ENCODE measurements around the gene FAM53C.
"Not testable (repeated sequence)": the region's sequence is repeated elsewhere in the genome, so short reads cannot be mapped to it uniquely, and the experiment has no call there.

Gene FAM53C

DNA sequence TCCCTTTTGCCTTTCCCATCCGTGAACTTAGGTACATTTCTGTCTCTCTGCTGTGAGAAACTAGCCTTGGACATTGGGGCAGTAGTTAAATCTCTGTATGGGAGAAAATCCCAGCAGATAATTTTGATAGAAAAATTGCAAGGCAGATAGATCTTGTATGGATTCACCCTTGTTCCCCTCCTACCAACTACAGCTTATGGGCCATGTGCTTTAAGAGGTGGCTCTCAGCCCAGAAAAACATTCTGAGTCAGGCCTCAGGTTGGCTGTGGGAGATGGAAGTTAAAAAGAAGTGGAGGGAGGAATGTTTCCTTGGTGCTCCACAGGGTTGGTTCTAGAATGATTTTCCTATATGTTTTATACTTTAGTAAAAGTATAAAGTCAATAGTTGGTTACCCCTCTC, 13.0 kb downstream of the FAM53C start:
- no peak for DNase-seq

DNA sequence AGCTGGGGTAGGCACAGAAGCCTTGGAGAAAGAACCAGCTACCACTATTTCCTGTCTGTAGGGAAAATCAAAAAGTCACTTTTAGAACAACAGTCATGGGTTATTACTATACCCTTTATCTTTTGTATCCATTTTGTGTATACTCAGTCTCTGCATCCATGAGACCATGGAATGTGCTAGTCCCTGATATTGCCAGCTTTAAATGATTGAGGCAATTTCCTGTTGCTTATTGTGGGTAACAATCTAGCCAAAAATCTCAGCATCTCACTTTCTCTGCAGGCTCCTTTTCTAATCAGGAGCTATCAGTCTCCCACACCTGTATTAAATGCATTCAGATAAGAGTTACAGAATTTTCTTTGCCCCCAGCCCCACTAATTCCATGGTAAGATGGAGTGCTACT, 13.5 kb downstream of the FAM53C start:
- no peak for DNase-seq

DNA sequence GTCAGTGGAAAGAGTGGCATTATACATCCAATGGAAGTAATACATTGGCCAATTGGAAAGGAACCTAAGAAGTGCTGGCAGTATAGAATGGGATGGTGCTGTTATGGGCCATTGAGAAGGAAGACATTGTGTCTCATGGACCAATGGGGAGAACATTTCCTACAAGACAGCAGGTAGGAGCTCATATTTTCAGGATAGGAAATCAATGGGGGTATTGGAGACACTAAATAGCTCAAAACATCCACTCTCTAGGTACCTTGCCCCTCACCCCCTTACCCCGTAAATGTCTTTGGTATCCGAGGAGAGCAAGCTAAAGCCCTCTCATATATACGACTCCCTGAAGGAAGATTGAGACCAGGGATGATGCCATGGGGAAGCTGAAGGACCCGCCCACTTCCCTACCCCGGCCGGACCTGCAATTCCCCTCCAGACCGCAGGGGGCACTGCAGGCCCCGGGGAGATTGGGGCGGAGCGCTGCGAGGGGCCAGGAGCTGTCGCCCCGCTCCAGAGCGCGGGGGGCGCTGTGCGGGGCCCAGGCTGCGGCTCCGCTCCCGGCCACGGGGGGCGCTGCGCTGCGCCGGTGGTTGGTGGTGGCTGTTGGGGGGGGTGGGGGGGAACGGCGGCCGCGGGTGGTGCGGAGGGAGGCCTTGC, 14.1 kb downstream of the FAM53C start, which contains the start of gene KDM3B:
TSS of gene KDM3B (plus strand) at position 615 of the 651 bp plus-strand sequence. CDS start 111 bp downstream, outside the sequence.
- DNase-seq, result peak in 9 of 14 donors; percentile 46 to 88 (median 62)

DNA sequence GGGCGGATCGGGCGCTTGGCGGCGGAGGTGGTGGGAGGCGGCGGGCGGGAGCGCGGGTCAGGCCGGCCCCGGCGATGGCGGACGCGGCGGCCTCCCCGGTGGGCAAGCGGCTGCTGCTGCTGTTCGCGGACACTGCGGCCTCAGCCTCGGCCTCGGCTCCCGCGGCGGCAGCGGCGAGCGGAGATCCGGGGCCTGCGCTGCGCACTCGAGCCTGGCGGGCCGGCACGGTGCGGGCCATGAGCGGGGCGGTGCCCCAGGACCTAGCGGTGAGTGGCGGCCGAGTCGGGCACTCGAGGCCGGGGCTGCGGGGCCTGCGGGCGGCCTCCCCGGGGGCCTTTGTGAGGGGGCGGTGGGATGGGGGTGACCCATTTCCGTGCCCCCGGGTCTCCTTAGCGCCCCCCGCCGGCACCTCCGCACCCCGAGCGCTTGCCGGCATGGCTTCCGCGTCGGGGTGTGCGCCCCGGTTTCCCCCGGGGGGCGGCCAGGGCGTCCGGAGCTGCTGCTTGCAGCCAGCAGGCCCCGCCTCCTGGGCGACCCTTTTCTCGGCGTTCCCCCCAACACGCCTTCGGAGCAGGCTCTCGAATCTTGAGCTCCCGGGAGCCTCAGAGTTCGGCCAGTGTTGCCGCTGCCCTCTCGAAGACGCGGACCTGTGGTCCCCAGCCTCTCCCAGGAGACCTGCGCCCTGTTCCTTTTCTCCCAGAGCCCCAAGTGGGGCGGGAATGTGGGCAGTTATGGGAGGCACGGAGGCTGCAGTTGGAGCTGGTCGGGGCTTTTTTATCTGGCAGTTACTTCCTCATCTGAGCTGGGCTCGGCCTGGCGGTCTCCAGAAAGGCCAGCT, 14.9 kb downstream of the FAM53C start:
- DNase-seq, result peak in 12 of 14 donors; percentile 42 to 87 (median 70)

DNA sequence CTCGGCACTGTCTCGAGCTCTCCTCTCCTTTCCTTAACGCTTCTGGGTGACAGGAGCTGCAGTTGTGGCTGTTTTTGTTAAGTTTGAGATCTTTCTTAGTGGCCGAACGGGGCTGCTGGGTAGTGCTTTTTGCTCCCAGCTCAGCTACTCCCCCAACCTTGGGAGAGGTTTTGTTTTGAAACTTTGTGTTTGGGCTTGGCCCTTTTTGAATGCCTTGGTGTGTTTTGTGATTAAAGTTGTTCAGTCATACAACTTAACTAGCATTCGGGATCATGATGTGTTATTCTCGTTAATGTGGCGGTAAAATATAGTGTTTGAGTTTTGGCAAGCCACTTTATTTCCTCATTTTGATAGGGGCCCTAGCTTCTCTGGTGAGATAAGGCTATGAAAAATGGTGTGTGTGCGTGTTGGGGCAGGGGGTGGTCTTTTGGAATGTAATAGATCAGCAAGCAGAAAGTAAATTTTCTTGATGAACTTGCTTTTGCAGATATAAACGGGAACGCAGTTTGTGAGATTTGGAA, 15.6 kb downstream of the FAM53C start:
- DNase-seq, result peak in 1 of 14 donors; percentile 68

DNA sequence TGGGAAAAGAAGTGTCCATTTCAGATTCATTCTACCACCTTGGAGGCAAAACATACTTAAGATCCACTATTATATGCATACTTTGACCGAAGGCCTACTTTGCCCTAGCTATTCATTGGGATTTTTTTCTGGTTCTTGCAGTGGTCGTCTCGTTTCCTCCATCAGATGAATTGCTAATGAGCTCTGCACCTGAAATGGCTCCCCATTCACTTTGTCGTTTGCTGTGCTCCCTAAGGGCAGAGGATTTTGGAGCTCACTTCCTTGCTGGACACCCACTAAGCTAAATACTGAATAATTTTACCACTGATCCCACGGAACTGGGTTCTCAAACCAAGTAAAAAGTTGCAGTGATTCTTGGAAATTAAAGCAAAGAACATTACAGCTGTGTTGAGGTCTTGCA, 16.3 kb downstream of the FAM53C start:
- no peak for DNase-seq

DNA sequence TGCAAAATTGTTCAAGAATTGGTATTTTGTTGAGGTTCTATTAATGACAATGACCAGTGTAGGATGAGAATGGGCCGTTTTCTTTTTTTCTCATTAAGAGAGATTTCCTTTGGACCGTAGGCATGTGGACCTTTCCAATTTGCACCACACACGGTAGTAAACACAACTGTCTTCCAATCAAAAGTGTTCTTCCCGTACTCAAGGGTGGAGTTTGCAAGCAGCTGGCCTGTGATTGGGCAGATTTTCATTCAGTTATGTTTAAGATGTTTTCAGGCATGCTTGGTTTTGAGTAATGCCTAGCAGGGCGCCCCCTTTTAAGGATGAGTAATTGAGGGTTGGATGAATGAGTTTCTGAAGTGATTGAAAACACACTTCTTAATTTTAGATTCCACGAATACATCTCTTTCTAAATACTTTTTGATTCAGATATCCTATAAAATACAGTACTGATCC, 16.9 kb downstream of the FAM53C start:
- peak in 3 of 14 donors; percentile 9 to 66 (median 9) for DNase-seq

DNA sequence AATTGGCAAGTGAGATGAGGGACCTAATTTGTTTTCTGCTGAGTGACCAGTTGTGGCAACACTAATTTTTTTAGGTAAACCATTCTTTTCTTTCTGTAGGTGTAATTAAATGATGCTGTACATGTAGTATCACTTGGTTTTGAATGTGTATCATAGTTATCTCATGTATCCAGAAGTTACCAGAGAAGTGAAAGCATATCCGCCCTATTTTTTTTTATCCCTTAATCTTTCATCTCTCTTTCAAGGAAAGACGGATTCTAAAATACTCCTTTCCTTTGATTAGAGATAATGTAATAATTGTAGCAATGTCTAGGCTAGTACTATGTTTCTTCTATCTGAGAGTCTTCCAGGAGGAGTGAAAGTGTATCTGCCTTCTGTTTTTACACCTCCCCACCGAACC, 21.6 kb downstream of the FAM53C start:
- DNase-seq, result no peak

DNA sequence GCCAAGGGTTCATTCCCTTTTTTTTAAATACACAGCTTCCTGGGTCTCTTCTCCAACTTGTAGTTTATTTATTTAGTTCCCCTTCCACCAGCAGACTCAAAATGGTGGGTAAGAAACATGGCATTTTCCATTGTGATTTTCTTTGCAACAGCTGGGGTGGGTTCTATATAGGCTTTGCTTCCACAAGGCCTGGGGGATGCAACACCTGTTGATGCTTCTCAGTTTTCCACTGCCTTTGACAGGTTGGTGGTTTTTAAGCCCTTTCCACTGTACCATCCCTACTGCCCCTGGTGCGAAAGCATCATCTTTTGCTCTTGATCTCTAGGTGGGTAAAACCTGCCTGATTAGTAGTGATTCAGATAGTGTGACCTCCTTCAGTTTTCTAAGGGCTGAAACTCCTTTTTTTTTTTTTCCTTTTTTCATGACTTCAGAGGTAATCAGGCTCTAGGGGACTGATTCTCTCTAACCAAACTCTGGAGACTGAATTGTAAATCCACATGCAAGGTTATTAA, 22.9 kb downstream of the FAM53C start:
- no peak for DNase-seq

DNA sequence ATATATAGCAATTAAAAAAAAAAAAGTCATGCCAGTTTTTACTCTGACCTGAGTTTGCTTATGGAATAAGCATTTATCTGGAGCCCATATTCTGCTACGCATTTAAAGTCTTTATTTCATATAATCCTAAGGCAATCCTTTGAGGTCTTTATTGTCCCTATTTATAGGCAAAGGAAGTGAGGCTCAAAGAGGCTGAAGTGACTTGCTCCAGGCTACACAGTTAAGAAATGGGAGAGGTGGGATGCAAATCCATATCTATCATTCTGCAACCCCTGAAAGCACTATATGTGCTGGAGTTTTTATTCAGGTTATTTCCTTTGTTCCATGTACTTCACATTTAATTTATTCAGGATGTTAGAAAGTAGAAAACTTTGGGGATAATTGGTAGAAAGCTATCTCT, 26.5 kb downstream of the FAM53C start:
- DNase-seq, result no peak

DNA sequence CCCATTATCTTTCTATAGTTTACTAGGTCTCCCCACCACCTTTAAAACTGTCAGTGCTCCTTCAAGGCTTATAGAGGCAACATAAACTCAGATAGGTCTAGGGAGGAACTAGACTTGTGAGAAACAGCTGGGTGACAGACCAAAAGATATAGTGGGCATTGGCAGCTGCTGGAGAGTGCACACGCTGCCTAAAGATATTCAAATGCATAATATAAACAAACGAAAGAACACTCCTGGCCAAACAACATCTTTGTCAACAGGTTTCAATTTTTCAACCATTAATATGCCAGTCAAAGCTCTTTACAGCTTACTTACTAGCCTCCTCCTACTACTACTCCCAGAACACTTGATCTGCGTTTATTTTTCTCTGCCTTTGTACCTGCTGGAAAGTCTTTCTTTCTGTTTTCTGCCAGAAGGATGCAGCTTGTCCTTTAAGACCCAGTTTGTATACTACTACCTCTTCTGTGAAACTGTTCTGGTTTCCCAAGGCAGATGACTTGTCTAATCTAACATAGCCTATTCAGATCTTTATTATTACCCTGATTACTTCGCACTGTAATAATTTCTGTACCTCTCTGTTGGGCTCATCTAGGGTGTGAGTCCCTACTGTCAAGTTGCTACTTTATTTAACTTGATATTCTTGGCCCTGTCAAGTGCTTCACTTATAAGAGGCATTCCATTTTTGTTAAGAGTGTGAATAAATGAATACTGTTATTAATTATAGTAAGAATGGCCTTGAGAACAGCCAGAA, 28.7 kb downstream of the FAM53C start:
- no peak for DNase-seq

DNA sequence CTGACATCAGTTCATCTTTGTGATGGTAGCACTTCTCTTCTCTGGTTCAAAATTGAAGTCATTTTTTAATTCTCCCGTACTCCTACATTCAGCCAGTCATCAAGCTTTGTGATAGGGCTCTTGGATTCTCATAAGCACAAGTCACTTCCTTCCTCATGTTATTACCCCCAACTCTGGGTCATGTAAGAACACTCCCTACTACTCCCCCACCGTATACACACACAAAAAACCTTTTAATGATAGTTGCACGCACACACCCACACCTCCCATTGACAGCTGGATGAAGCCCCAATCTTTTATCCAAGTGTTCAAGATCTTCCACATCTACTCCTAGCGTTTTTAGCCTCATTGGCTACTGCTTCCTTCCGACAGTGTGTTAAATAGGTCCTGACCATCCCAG, 31.2 kb downstream of the FAM53C start:
- DNase-seq, result peak in 1 of 14 donors; percentile 3

DNA sequence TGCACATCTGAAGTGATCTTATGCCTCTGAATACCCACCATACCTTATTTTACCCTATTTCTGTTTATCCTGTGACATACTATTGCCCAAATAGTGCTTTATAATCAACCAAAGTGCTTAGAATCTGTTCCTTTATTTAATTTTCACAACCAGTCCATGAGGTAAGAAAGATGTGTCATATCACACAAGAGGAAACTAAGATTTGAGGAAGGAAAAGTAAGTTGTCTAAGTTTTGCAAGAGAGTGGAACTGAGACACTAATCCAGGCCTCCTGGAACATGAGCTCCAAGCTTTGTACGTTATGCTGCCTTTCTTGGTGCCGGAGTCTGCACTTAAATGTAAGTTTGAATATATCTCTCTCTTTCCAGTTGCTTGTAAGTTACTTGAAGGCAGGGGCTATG, 31.6 kb downstream of the FAM53C start:
- no peak for DNase-seq

DNA sequence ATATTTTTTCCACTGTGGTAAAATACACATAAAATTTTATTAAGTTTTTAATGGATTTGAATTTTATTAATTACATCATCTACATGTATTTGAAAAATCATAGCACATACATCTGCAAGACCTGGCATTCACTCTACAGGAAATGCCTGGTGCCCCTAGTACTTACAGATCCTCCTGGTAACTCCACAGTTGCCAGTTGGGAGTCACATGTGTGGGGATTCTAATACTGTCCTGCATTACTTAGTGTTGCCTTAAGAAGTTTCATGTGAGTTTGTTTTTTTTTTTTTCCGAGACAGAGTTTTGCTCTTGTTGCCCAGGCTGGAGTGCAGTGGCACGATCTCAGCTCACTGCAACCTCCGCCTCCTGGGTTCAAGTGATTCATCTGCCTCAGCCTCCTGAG, 32.5 kb downstream of the FAM53C start:
- DNase-seq, result no peak

DNA sequence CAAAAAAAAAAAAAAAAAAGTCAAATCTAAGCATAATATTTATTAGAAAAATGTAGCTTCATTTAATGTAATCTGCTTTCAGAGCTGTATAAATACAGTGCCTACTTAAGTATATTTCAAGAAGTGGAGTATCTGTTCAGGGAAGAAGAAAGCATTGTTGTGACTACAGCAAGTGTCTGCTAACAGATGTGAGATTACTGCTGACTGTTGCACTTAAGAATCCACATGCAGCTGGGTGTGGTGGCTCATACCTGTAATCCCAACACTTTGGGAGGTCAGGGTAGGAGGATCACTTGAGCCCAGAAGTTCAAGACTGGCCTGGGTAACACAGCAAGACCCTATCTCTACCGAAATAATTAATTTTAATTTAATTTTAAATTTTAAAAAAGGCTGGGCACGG, 33.4 kb downstream of the FAM53C start:
- DNase-seq, result no peak

DNA sequence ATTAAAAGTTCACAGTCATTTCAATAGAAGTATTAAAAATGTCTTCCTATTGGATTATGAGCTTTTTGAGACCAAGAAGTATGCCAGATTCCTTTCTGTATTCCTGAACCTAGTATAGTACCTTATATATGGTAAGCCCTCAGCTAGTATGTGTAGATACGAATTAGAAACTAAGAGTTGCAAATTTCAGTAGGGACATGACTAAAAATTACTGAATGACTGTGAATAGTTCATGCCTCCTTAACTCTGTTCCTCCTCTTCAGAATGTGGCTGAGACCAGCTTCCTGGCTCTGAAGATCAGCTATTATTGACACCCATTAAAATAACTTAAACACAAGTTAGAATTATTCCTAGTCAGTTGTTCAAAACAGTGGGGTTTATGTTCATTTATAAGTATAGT, 34.2 kb downstream of the FAM53C start:
- no peak for DNase-seq

DNA sequence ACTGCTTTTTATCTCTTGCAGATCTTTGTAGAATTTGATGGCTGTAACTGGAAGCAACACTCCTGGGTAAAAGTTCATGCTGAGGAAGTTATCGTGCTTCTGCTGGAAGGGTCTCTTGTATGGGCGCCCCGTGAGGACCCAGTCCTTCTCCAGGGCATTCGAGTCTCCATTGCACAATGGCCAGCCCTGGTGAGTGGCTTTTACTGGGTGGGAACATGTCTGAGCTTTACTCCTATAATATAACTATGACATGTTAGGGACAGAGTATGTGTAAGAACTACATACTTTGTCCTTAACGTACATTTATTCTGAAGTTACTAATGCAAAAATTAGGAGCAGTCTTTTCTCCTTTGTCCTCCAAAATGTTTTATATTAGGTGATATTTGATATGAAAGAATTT, 34.6 kb downstream of the FAM53C start:
- DNase-seq, result no peak

DNA sequence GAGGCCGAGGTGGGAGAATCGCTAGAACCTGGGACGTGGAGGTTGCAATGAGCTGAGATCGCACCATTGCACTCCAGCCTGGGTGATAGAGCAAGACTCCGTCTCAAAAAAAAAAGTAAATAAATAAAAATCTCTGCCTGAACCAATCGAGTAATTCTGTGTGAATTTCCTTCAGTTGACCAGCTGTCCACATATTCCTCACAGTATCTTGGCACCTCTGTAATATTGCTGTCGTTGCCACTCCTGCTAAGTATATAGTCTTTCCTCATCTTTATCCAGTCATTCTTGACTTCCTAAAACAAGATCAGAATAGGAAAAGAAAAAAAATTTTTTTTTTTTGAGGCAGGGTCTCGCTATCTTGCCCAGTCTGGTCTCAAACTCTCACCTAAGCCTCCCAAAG, 44.3 kb downstream of the FAM53C start:
- DNase-seq, result no peak

DNA sequence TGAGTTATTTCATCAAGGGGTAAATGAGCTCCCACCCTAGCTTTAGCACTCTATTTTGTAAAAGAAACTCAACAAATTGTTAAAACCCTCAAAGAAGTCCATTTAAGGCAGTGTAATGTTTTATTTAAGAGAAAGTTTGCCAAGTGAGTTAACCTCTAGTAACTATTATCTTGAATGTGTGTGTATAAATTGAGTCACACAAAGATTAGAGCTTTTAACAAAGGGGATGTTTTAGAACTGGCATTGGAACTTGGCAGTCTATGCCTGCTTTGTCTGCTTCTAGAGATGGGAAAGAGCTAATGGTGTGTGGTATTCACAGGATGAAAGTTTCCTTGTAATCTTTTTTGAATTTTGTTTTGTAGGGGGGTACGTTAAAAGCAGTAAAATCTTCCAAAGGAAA, 47.6 kb downstream of the FAM53C start:
- DNase-seq, result no peak

DNA sequence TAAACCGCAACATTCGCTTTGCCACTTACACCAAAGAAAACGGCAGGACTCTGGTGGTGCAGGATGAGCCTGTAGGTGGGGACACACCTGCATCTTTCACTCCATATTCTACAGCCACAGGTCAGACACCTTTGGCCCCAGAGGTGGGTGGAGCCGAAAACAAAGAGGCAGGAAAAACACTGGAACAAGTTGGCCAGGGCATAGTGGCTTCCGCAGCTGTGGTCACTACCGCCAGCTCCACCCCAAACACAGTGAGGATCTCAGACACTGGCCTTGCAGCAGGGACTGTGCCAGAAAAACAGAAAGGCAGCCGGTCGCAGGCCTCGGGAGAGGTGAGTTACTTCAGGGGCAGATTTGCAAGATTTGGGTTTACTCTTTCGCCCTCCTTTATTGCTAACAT, 48.2 kb downstream of the FAM53C start:
- peak in 5 of 14 donors; percentile 3 to 22 (median 19) for DNase-seq

DNA sequence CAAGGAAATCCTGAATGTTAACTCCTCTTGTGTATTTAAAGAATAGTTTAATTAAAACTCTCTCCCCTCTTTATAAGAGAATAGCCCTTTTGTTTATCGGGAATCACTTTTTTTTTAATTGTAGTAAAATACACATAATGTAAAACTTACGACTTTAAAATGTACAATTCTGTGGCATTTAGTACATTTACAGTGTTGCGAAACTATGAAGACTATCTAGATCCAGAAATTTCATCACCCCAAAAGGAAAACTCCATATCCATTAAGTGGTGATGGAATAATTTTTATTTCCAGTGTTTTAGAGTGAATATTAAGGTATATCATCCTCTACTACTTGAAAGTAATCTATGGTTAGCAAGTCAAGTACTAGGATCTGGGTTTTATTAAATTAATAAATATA, 51.3 kb downstream of the FAM53C start:
- no peak for DNase-seq

DNA sequence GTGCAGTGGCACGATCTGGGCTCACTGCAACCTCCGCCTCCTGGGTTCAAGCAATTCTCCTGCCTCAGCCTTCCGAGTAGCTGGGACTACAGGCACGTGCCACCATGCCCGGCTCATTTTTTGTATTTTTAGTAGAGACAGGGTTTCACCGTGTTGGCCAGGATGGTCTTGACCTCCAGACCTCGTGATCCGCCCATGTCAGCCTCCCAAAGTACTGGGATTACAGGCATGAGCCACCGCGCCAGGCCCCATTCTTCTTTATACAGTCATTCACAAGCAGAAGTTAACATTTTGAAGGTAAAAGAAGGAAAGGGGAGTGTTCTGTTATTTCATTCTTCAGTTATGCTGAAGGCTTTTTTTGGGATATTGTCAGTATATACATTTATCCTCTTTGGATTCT, 51.8 kb downstream of the FAM53C start:
- DNase-seq, result not testable (repeated sequence)
